Subcutaneous adipose tissue (tissue), 4 donors: ENCODE data around the gene ASPSCR1. TPM values are rescaled to one million over a fixed set of nuclear protein-coding genes. Genes with fewer than 3 reads are reported as not detected.

Source experiments
- total RNA-seq, 4 donors: library from RNA; depleted of rRNA; stranded (reverse); fragments of >200 nt; gene quantifications; one replicate each; pipeline ENCODE4 v1.1.0, GENCODE V29; 2016
- TF ChIP-seq, protein P1 (sequence below): fragments of 450-650 bp; IDR thresholded peaks from one replicate; pipeline ENCODE4 v1.5.1; 2016; ENCODE audit warnings: low read depth, mild to moderate bottlenecking, control low read depth, antibody characterized with exemption, moderate library complexity

ASPSCR1 gene
- total RNA-seq, 4 donors from 2014 or later: 8.2 to 30.1 (median 18.1) TPM

DNA sequence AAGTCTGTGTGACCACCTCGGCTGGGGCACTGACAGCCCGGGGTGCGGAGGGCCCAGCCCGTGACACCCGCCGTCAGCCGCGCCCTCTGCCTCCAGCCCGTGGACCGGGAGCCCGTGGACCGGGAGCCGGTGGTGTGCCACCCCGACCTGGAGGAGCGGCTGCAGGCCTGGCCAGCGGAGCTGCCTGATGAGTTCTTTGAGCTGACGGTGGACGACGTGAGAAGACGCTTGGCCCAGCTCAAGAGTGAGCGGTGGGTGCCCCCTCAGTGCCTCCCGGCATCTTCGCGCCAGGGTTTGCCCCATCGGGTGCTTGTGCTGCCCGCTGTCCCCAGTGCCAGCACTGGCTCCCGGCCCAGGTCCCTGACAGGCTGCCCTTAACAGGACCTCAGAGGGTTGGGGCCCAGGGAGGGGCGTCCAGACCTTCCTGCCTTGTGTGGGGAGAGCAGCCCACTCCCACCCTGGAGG, 31.5 kb downstream of the ASPSCR1 start:
- TF ChIP-seq, protein P1, sequence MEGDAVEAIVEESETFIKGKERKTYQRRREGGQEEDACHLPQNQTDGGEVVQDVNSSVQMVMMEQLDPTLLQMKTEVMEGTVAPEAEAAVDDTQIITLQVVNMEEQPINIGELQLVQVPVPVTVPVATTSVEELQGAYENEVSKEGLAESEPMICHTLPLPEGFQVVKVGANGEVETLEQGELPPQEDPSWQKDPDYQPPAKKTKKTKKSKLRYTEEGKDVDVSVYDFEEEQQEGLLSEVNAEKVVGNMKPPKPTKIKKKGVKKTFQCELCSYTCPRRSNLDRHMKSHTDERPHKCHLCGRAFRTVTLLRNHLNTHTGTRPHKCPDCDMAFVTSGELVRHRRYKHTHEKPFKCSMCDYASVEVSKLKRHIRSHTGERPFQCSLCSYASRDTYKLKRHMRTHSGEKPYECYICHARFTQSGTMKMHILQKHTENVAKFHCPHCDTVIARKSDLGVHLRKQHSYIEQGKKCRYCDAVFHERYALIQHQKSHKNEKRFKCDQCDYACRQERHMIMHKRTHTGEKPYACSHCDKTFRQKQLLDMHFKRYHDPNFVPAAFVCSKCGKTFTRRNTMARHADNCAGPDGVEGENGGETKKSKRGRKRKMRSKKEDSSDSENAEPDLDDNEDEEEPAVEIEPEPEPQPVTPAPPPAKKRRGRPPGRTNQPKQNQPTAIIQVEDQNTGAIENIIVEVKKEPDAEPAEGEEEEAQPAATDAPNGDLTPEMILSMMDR: no peak

DNA sequence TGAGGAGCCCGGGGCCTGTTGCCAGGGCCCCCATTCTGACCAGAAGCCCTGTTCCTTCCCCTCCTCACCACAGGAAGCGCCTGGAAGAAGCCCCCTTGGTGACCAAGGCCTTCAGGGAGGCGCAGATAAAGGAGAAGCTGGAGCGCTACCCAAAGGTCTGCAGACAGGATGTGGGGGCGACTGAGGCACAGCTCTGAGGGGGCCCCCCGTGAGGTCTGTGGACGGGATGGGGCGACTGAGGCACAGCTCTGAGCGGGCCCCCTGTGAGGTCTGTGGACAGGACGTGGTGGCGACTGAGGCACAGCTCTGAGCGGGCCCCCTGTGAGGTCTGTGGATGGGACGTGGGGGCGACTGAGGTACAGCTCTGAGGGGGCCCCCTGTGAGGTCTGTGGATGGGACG, 32.0 kb downstream of the ASPSCR1 start:
- TF ChIP-seq, protein P1: no peak

DNA sequence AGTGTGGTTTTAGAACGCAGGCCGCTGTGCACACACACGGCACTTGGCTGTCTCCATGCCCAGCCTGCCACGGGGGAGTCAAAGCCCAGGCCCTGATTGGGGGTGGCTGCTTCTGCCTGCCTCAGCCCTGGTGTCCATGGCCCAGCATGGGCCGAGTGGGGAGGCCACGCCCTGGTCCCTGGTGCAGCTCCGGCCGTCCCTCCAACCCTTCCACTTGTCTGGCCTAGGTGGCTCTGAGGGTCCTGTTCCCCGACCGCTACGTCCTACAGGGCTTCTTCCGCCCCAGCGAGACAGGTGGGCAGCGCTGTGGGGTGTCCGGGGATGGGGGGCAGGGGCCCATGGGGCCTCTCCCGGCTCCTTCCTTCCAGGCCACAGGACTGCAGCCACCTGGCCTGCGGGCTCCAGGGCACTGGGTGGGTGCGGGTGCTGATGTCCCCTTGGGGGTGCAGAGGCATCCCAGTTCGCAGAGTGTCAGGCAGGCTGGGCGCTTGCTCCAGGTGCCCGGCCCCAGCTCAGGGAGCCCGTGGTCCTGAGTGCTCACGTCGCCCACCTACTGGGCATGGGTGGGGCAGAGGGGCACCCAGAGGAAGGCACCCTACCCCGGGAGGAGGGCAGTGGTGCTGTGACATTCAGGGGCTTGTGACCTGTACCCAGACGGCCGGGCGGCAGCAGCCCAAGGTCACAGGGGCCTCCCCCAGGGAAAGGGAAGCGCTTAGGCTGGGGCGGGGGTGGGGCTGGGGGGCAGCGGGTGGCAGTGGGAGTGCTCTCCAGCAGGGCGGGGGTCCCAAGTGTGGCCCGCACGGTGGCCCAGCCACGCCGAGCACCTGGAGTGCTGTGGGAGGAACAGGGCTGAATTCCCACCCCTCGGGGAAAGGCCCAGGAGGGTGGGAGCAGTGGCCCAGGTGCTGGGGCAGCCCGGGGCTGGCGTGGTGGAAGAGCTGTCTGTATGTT, 33.4 kb downstream of the ASPSCR1 start:
- TF ChIP-seq, protein P1: no peak

DNA sequence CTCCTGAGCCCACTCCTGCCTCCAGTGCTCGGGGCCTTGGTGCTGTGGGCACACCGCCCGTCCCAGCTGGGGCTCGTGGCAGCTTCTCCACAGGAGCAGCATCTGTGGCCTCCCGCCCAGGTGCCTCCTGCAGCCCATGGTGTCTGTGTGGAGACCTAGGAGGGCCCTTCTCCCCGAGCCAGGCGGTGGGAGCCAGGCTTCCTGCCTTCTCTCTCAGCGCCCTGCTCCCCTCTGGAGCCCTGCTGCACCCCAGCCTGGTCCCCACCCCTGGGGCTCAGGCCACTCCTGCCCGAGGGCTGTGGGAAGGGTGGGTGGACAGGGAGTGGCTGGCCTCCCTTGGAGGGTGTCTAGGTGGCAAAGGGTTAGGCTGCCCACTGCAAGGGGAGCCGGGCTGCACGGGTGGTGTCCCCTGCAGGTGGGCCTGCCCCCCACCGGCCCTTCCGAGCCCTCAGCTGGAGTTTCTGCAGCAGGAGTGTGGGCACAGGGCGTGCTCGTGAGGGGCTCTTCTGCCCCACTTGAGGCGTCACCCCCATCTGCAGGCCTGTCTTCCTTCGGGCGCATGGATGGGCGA, 34.3 kb downstream of the ASPSCR1 start:
- TF ChIP-seq, protein P1: no peak

DNA sequence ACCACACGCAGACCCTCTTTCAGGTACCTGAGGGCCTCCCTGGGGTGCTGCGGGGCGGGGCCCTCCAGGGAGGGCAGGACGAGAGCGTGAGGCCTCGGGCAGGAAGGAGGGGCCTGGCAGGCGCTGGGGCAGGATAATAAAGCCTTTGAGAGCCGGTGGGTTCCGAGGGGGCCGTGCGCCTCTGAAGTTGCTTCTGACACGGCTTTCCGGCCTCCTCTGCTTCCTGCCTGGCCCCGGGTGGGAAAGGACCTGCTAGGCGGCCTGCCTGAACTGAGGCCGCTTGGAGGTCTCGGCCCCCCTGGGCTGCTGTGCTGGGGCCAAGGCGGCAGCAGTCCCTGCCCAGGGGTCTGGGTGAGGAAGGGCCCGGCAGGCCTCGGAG, 34.8 kb downstream of the ASPSCR1 start:
- TF ChIP-seq, protein P1: no peak

DNA sequence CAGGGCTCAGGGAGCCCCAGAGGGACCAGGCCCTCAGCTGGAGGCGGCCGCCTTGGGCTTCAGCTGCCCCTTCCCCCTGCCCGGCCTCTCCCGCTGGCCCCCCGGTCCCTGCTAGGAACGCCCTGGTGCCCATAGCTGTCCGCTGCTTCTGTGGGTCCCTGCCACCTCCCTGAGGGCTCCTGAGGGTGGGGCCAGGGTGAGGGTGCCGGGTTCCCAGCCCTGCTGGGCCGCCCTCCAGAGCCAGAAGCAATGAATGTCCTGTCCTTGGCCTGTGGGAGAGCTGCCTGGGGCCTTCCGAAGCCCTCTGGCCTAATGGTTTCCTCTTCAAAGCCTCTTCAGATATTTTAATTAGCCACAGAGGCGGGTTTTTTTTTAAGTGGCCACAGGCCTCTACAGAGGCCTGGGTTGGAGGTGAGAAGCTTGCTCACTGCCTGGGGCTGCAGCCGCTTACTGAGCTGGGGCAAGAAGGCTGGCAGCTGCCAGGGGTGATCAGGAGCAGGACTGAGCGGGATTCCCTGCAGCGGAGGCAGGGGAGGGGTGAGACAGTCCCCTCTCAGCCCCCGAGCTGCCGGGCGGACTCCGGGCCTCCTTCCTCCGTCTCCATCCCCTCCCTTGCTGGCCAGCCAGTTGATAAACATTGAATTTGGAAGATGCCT, 35.3 kb downstream of the ASPSCR1 start:
- TF ChIP-seq, protein P1: no peak

DNA sequence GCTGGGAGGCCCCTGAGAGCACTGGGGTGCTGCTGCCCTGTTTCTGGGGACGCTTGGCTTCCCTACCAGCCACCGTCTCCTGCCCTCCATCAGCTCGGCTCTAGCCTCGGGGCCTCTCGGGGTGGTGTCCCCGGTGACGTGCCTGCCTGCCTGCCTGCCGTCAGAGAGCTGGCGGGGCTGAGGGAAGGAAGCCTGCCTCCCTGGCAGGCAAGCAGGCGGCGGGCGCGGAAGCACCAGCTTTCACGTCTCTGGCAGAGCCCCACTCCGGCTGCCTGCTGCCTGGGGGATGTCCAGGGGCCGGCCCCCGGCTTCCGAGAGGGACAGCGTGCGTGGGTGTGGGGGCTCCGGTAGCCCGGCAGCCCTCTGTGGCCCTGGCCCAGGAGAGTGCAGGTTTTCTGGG, 35.9 kb downstream of the ASPSCR1 start:
- TF ChIP-seq, protein P1: no peak
